Measurements from ENCODE around the gene TINCR.

TINCR gene

DNA sequence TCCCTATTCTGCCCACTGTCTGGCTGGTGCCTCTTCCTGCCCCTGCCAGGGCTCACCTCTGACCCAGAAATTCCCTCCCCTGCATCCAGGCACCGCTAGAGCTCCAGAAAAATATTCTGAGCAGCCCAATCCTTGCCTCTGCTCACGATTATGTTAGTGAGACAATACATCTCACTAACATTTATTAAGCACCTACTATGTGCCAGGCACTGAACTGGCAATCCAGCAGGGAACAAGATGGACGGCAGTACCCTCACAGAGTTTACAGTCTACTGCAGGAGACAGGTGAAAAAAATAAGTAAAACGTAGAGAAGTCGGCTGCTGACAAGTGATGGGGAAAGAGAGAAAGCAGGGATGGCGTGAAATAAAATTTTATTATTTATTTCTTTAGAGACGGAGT is 5.5 kb downstream of the TINCR start:
- in situ Hi-C loops (cut with MboI; ENCODE audit: low sequenced_read_pairs, unreplicated experiment), result no loop called here
- no peak for TF ChIP-seq CTCF (IDR thresholded peaks at IDR 0.05; ENCODE audit: borderline replicate concordance, control extremely low read depth, extremely low read depth, insufficient read depth, missing control alignments)
- DNase-seq (ENCODE audit: low spot score), result no peak

- in situ Hi-C loops (cut with MboI; ENCODE audit: low sequenced_read_pairs, unreplicated experiment), result no loop called here
- DNase-seq (ENCODE audit: low spot score), result no peak
- TF ChIP-seq CTCF (IDR thresholded peaks at IDR 0.05; ENCODE audit: borderline replicate concordance, control extremely low read depth, extremely low read depth, insufficient read depth, missing control alignments), result peak; percentile 23
Measured at GRCh38 chr19:5561559-5561958, 6.2 kb downstream of the TINCR start.

GRCh38 chr19:5560156-5560555 is 7.6 kb downstream of the TINCR start:
- in situ Hi-C loops (cut with MboI; ENCODE audit: low sequenced_read_pairs, unreplicated experiment), result no loop called here
- DNase-seq (ENCODE audit: low spot score), result no peak
- TF ChIP-seq CTCF (IDR thresholded peaks at IDR 0.05; ENCODE audit: borderline replicate concordance, control extremely low read depth, extremely low read depth, insufficient read depth, missing control alignments), result no peak

- in situ Hi-C loops (cut with MboI; ENCODE audit: low sequenced_read_pairs, unreplicated experiment), result no loop called here
- no peak for TF ChIP-seq CTCF (IDR thresholded peaks at IDR 0.05; ENCODE audit: borderline replicate concordance, control extremely low read depth, extremely low read depth, insufficient read depth, missing control alignments)
- no peak for DNase-seq (ENCODE audit: low spot score)
Measured at GRCh38 chr19:5559804-5560133, 8.0 kb downstream of the TINCR start.

DNA sequence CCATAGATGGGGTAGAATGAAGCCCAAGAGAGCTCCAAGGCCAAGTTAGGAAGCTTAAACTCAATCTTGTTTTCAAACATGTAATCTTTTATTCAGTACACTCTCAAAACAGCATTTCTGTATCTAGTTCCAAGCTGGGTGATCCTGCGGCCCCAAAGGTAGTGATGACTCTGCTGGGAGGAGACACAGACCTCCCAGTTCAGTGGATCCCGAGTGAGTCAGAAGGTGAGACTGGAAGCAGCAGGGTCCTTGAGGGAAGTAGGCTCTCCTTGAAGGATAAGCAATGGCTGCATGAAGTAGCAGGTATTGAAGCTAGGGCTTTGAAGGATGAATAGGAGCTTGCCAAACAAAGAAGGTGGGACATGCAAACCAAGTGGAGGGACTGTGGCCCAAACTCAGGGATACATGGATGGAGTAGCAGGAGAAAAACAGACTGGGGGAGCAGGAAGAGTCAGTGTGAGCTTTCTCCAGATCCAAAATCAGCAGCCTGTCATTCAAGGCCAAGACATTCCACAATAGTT is 9.6 kb downstream of the TINCR start:
- no peak for TF ChIP-seq CTCF (IDR thresholded peaks at IDR 0.05; ENCODE audit: borderline replicate concordance, control extremely low read depth, extremely low read depth, insufficient read depth, missing control alignments)
- in situ Hi-C loops (cut with MboI; ENCODE audit: low sequenced_read_pairs, unreplicated experiment), result no loop called here
- DNase-seq (ENCODE audit: low spot score), result no peak

DNA sequence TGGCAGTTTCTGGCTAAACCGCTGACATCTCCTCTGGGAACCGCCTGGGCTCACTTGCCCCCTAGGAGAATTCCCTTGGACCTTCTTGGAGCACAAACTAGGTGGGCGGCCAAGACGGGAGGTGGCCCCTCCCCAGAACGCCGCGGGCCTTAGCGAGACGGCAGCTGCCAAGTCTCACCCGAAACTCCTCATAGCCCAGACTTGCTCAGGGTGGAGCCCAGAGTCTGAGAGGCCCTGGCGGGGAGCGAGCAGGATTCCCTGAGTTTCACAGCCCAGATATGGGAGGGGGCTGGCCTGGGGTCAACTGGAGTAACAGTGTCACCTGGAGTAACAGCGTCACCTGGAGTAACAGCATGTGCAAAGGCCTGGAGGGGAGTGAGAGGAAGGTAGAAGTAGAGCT is 10.1 kb downstream of the TINCR start:
- in situ Hi-C loops (cut with MboI; ENCODE audit: low sequenced_read_pairs, unreplicated experiment), result no loop called here
- no peak for DNase-seq (ENCODE audit: low spot score)
- no peak for TF ChIP-seq CTCF (IDR thresholded peaks at IDR 0.05; ENCODE audit: borderline replicate concordance, control extremely low read depth, extremely low read depth, insufficient read depth, missing control alignments)

GRCh38 chr19:5554828-5555227 is 12.9 kb downstream of the TINCR start:
- no peak for TF ChIP-seq CTCF (IDR thresholded peaks at IDR 0.05; ENCODE audit: borderline replicate concordance, control extremely low read depth, extremely low read depth, insufficient read depth, missing control alignments)
- in situ Hi-C loops (cut with MboI; ENCODE audit: low sequenced_read_pairs, unreplicated experiment), result no loop called here
- no peak for DNase-seq (ENCODE audit: low spot score)
